Right lobe of liver (tissue), 6 donors: ENCODE results near the gene SCRN2. TPM values are rescaled to one million over a fixed set of nuclear protein-coding genes. Genes with fewer than 3 reads are reported as not detected.

Experiments
- ATAC-seq, 4 donors: fragments of 200-7000 bp; cut with Tn5 transposase; one replicate each; pipeline ENCODE4 v1.9.1; 2020; ENCODE audit warnings: mild to moderate bottlenecking in 4 of 4, moderate library complexity in 4 of 4
- DNase-seq, 3 donors: peaks; one replicate each; pipeline ENCODE4 v3.0.0-alpha.2; 2020
- H3K27ac ChIP-seq, 3 donors: fragments of 200-600 bp; one replicate each; pipeline ENCODE4 v1.8.0; 2022
- H3K27me3 ChIP-seq, 2 donors: fragments of 200-600 bp; one replicate each; pipeline ENCODE4 v1.8.0; 2022
- H3K36me3 ChIP-seq, 4 donors: fragments of 200-600 bp; sonication (generic) in 1 of 4; one replicate each; pipeline versions ENCODE4 v1.5.1 to v1.8.0; 2017 to 2022; ENCODE audit warnings: control low read depth in 1 of 4
- H3K4me1 ChIP-seq, 4 donors: fragments of 200-600 bp; sonication (generic) in 1 of 4; one replicate each; pipeline versions ENCODE4 v1.5.1 to v1.8.0; 2017 to 2022; ENCODE audit warnings: control low read depth in 1 of 4
- H3K4me3 ChIP-seq, 3 donors: fragments of 200-600 bp; one replicate each; pipeline ENCODE4 v1.8.0; 2022
- H3K9me3 ChIP-seq, 4 donors: fragments of 200-600 bp; sonication (generic) in 1 of 4; one replicate each; pipeline versions ENCODE4 v1.5.1 to v1.8.0; 2017 to 2022; ENCODE audit warnings: control low read depth in 1 of 4
- CTCF ChIP-seq, 4 donors: fragments of 200-600 bp in 3 of 4; fragments of 450-650 bp in 1 of 4; IDR thresholded peaks; one replicate each; pipeline versions ENCODE4 v1.5.1 to v1.8.0; 2016 to 2022; ENCODE audit warnings: antibody characterized with exemption in 4 of 4, mild to moderate bottlenecking in 2 of 4
- POLR2A ChIP-seq: fragments of 450-650 bp; IDR thresholded peaks from one replicate; pipeline ENCODE4 v1.6.1; 2017; ENCODE audit warnings: antibody characterized with exemption, mild to moderate bottlenecking
- WGBS: methylation state at CpG from one replicate; pipeline ENCODE4 v1.1.6; 2018; ENCODE audit warnings: low coverage, low lambda C conversion rate; ENCODE audit not compliant: insufficient coverage; ENCODE audit errors: missing lambda C conversion rate; 5-methylcytosine and 5-hydroxymethylcytosine counted together
- intact Hi-C, 2 donors: fragments of 100-400 bp; cut with DNase I; formaldehyde crosslinking; loops; one replicate each; pipeline versions ENCODE4 v1.11.2 to v1.14.1; 2022
- total RNA-seq, 6 experiments: library from RNA; depleted of rRNA in 2 of 6; stranded (reverse); fragments of >200 nt in 2 of 6; fragmentation: NEBNext Ultra II Directional in 3 of 6; extraction: Animal tissue kit (Norgen Biotek cat#: 25700) in 3 of 6; gene quantifications; one replicate each; pipeline versions ENCODE4 v1.1.0 to v1.2.4, GENCODE V29; 2016 to 2023
- donor health status: DM: no; HTN: yes; CAD: no.
- donor health status: DM: no; HTN: no; CAD: no.
- donor health status: DM: no; HTN: no; CAD: no.
- donor health status: DM: no; HTN: yes; CAD: no.
- donor health status: DM: no; HTN: yes; CAD: no.

SCRN2 gene
- total RNA-seq, 6 experiments from 2014 or later: 18.1 to 25.7 (median 19.6) TPM

GRCh38 chr17:47810901-47811635, 30.0 kb downstream of the SCRN2 start:
- peak in 2 of 3 donors; percentile 42 to 44 for DNase-seq
- no peak for TF ChIP-seq POLR2A
- TF ChIP-seq CTCF (IDR thresholded peaks at IDR 0.05): no peak
- ATAC-seq: no peak
- 67% methylated on average over 9 of the region's 9 CpGs for WGBS
- Histone ChIP-seq H3K4me1 (no peaks in the 10 kb centered on the region), H3K9me3 (no peaks in the 10 kb centered on the region), H3K36me3 (no peaks in the 10 kb centered on the region), H3K27ac (no peak overlapping the region), H3K27me3 (no peaks in the 10 kb centered on the region), H3K4me3 (no peak overlapping the region)
- intact Hi-C loops: no loop called here

- H3K27ac ChIP-seq: no peak overlapping the region
- H3K27me3 ChIP-seq: no peaks in the 10 kb centered on the region
- no peak for TF ChIP-seq CTCF (IDR thresholded peaks at IDR 0.05)
- TF ChIP-seq POLR2A: no peak
- H3K4me1 ChIP-seq: no peaks in the 10 kb centered on the region
- H3K4me3 ChIP-seq: no peak overlapping the region
- peak in 1 of 3 donors; percentile 30 for DNase-seq
- ATAC-seq: peak in 1 of 4 donors; percentile 69
- H3K36me3 ChIP-seq: no peaks in the 10 kb centered on the region
- no peaks in the 10 kb centered on the region for H3K9me3 ChIP-seq
- intact Hi-C loops: no loop called here
- 57% methylated on average over 8 of the region's 10 CpGs for WGBS
These were observed 30.8 kb downstream of the SCRN2 start for GRCh38 chr17:47810200-47810821.

GRCh38 chr17:47808830-47809480, 32.1 kb downstream of the SCRN2 start:
- no peak for TF ChIP-seq POLR2A
- no peak for TF ChIP-seq CTCF (IDR thresholded peaks at IDR 0.05)
- H3K27ac ChIP-seq: no peak overlapping the region
- H3K36me3 ChIP-seq: no peaks in the 10 kb centered on the region
- intact Hi-C loops: loop anchor here in 1 of 2 donors (10.0 kb wide), 1 partner anchor 104 kb away; no protein-coding TSS in a partner anchor
- ATAC-seq (no peak), DNase-seq (peak in 1 of 3 donors; percentile 47)
- H3K9me3 ChIP-seq: no peaks in the 10 kb centered on the region
- no peaks in the 10 kb centered on the region for H3K27me3 ChIP-seq
- no peak overlapping the region for H3K4me3 ChIP-seq
- no peaks in the 10 kb centered on the region for H3K4me1 ChIP-seq
- no CpG with 5 or more reads among the region's 22 CpGs for WGBS

- Histone ChIP-seq H3K4me3 (no peak overlapping the region), H3K9me3 (no peaks in the 10 kb centered on the region), H3K27ac (no peak overlapping the region), H3K4me1 (no peaks in the 10 kb centered on the region), H3K36me3 (no peaks in the 10 kb centered on the region), H3K27me3 (no peaks in the 10 kb centered on the region)
- TF ChIP-seq POLR2A (no peak), CTCF (IDR thresholded peaks at IDR 0.05) (no peak)
- no CpG with 5 or more reads among the region's 20 CpGs for WGBS
- ATAC-seq (no peak), DNase-seq (no peak)
- intact Hi-C loops: loop anchor here in 1 of 2 donors (10.0 kb wide), 1 partner anchor 103 kb away; no protein-coding TSS in a partner anchor
These were observed 32.8 kb downstream of the SCRN2 start for GRCh38 chr17:47808036-47808829.
